ENCODE data around the gene ROBO1.

- TF ChIP-seq POLR2A (IDR thresholded peaks at IDR 0.05) (no peak), CTCF (IDR thresholded peaks at IDR 0.05) (no peak)
These were observed 1197.3 kb downstream of the ROBO1 start for GRCh38 chr3:78570496-78570895.
